SK-N-SH (cell line): ENCODE results near the gene CD300LB. TPM values are rescaled to one million over a fixed set of nuclear protein-coding genes. Genes with fewer than 3 reads are reported as not detected.

Experiments used
- CTCF ChIA-PET: fragments of 300-600, 350-600 bp; formaldehyde crosslinking; extraction: SDS; loops from one replicate; lab custom pipeline; 2021; lab: Yijun Ruan, JAX
- POLR2A ChIA-PET: fragments of 350-600 bp; sonication (Branson Sonifier 250); formaldehyde crosslinking; extraction: SDS; loops from one replicate; lab custom pipeline; 2020; ENCODE audit warnings: antibody characterized with exemption, inconsistent platforms; lab: Yijun Ruan, JAX
- DNase-seq: peaks from one replicate; pipeline ENCODE4 v3.0.0; 2012
- H2AFZ ChIP-seq: fragments of 200-600 bp; sonication (generic); 2 replicates; pipeline ENCODE4 v1.8.1; 2016; ENCODE audit warnings: antibody characterized with exemption, mild to moderate bottlenecking, low read depth
- H3F3A ChIP-seq: fragments of 200-600 bp; sonication (generic); replicated peaks from 2 replicates; pipeline ENCODE3; 2016; ENCODE audit warnings: antibody characterized with exemption, mild to moderate bottlenecking; ENCODE audit not compliant: insufficient read depth
- H3K27ac ChIP-seq, 2 experiments: fragments of 200-500 bp in 1 of 2; fragments of 200-600 bp in 1 of 2; sonication (Bioruptor generic) in 1 of 2; sonication (generic), shearing (Covaris generic) in 1 of 2; 2 replicates each; pipeline versions ENCODE4 v1.5.1 to v1.6.1; 2014 to 2016; ENCODE audit warnings: low read depth in 2 of 2, inconsistent platforms in 1 of 2, low read length in 1 of 2, mild to moderate bottlenecking in 1 of 2, mixed read lengths in 1 of 2
- H3K27me3 ChIP-seq: fragments of 200-600 bp; sonication (generic), shearing (Covaris generic); 2 replicates; pipeline ENCODE4 v1.6.1; 2016; ENCODE audit warnings: mixed run types; ENCODE audit not compliant: insufficient read depth
- H3K36me3 ChIP-seq, 2 experiments: fragments of 200-500 bp in 1 of 2; fragments of 200-600 bp in 1 of 2; sonication (Bioruptor generic) in 1 of 2; sonication (generic) in 1 of 2; replicated peaks in 1 of 2; 2 replicates each; pipeline versions ENCODE3 to v1.5.1; 2014 to 2016; ENCODE audit warnings: low read length in 1 of 2, mild to moderate bottlenecking in 1 of 2; ENCODE audit not compliant: insufficient read depth in 2 of 2, control insufficient read depth in 1 of 2
- H3K4me1 ChIP-seq, 2 experiments: fragments of 200-500 bp in 1 of 2; fragments of 200-600 bp in 1 of 2; sonication (Bioruptor generic) in 1 of 2; sonication (generic), shearing (Covaris generic) in 1 of 2; 2 replicates each; pipeline versions ENCODE4 v1.5.1 to v1.6.1; 2014 to 2016; ENCODE audit warnings: low read depth in 1 of 2, low read length in 1 of 2, mixed run types in 1 of 2; ENCODE audit not compliant: insufficient read depth in 2 of 2, control insufficient read depth in 1 of 2
- H3K4me2 ChIP-seq: fragments of 200-600 bp; sonication (generic), shearing (Covaris generic); 2 replicates; pipeline ENCODE4 v1.6.1; 2017; ENCODE audit warnings: mixed run types
- H3K4me3 ChIP-seq, 2 experiments: fragments of 200-500 bp in 1 of 2; fragments of 200-600 bp in 1 of 2; sonication (Bioruptor generic) in 1 of 2; sonication (generic), shearing (Covaris generic) in 1 of 2; 2 replicates each; pipeline versions ENCODE4 v1.5.1 to v1.8.1; 2014 to 2016; ENCODE audit warnings: low read depth in 2 of 2, inconsistent platforms in 1 of 2, low read length in 1 of 2, mild to moderate bottlenecking in 1 of 2, mixed read lengths in 1 of 2, moderate library complexity in 1 of 2
- H3K79me2 ChIP-seq: fragments of 200-600 bp; sonication (generic); 2 replicates; pipeline ENCODE4 v1.8.1; 2017; ENCODE audit warnings: mild to moderate bottlenecking; ENCODE audit not compliant: insufficient read depth
- H3K9ac ChIP-seq: fragments of 200-600 bp; sonication (generic); 2 replicates; pipeline ENCODE4 v1.6.1; 2017; ENCODE audit warnings: mixed run types
- H3K9me2 ChIP-seq: fragments of 200-600 bp; sonication (generic); 2 replicates; pipeline ENCODE4 v1.6.1; 2017; ENCODE audit warnings: mixed run types
- H3K9me3 ChIP-seq: fragments of 200-600 bp; sonication (generic); 2 replicates; pipeline ENCODE4 v1.6.1; 2017; ENCODE audit warnings: mixed run types, mild to moderate bottlenecking, moderate library complexity
- H4K20me1 ChIP-seq: fragments of 200-600 bp; sonication (generic); 2 replicates; pipeline ENCODE4 v1.6.1; 2017; ENCODE audit warnings: mild to moderate bottlenecking, mixed run types; ENCODE audit not compliant: insufficient read depth
- ELF1 ChIP-seq: IDR thresholded peaks from 2 replicates; pipeline ENCODE4 v1.4.0; 2012
- FOSL2 ChIP-seq: IDR thresholded peaks from 2 replicates; pipeline ENCODE4 v1.4.0; 2012; ENCODE audit warnings: low read depth, mild to moderate bottlenecking, moderate library complexity, borderline replicate concordance
- FOXJ3 ChIP-seq: sonication (generic); formaldehyde crosslinking; IDR thresholded peaks from 2 replicates; pipeline ENCODE4 v1.5.1; 2020; ENCODE audit warnings: mild to moderate bottlenecking, missing genetic modification reagents
- FOXM1 ChIP-seq: IDR thresholded peaks from 2 replicates; pipeline ENCODE4 v1.4.0; 2012; ENCODE audit warnings: low read depth, mild to moderate bottlenecking
- GABPA ChIP-seq: IDR thresholded peaks from 2 replicates; pipeline ENCODE4 v1.4.0; 2012; ENCODE audit warnings: low read depth, mild to moderate bottlenecking
- IRF3 ChIP-seq: fragments of 150-350 bp; IDR thresholded peaks from 2 replicates; pipeline ENCODE4 v1.6.1; 2016; ENCODE audit warnings: mild to moderate bottlenecking, low read depth, low read length
- MEF2A ChIP-seq: IDR thresholded peaks from 2 replicates; pipeline ENCODE4 v1.4.0; 2012; ENCODE audit warnings: low read depth, borderline replicate concordance
- NFIC ChIP-seq: IDR thresholded peaks from 2 replicates; pipeline ENCODE4 v1.4.0; 2012; ENCODE audit warnings: borderline replicate concordance
- NRF1 ChIP-seq: IDR thresholded peaks from 2 replicates; pipeline ENCODE4 v1.6.1; 2012; ENCODE audit warnings: low read depth, mild to moderate bottlenecking, low read length
- RAD21 ChIP-seq: IDR thresholded peaks from 2 replicates; pipeline ENCODE4 v1.6.1; 2012; ENCODE audit warnings: mild to moderate bottlenecking, low read length
- RXRA ChIP-seq: IDR thresholded peaks from 2 replicates; pipeline ENCODE4 v1.4.0; 2012; ENCODE audit warnings: low read depth, mild to moderate bottlenecking, borderline replicate concordance
- TAF1 ChIP-seq: IDR thresholded peaks from 2 replicates; pipeline ENCODE4 v1.6.1; 2012; ENCODE audit warnings: low read depth, mild to moderate bottlenecking, low read length, moderate library complexity, borderline replicate concordance
- TCF12 ChIP-seq: IDR thresholded peaks from 2 replicates; pipeline ENCODE4 v1.4.0; 2012
- USF2 ChIP-seq: fragments of 150-350 bp; IDR thresholded peaks from 2 replicates; pipeline ENCODE4 v1.6.1; 2017; ENCODE audit warnings: antibody characterized with exemption, low read length, low read depth, borderline replicate concordance
- WGBS: methylation state at CpG from one replicate; pipeline ENCODE4 v1.1.6; 2017; ENCODE audit warnings: low lambda C conversion rate; 5-methylcytosine and 5-hydroxymethylcytosine counted together
- polyA plus RNA-seq, 3 experiments: library from polyadenylated mRNA; depleted of rRNA; stranded (reverse); fragments of >200 nt; gene quantifications; 2 replicates each; pipeline ENCODE4 v1.2.3, GENCODE V29; 2012
- TF ChIP-seq, protein P1 (sequence below): IDR thresholded peaks from 2 replicates; pipeline ENCODE4 v1.4.0; 2012; ENCODE audit warnings: low read depth

CD300LB gene
- polyA plus RNA-seq, 1 of the 3 experiments (the other 2 are of a cell fraction) = not detected

DNA sequence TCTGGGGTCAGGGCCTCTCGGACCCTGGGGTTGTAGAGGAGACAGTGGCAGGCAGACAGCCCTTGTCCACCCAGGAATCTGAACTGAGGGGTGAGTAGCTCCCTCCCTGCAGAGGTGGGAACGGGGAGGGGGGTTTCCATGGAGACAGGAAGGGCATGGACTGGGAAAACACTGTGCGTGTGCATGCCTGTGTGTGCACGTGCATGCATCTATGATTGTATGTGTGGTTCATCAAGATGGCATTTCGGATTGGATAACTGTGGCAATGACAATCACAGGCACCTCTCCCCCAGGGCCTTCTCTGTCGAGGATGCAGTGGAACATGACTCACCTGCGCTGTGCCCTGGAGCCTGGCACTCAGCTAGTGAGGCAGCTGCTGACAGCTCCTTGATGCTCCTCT, 20.8 kb upstream of the CD300LB start:
- no peak overlapping the region for H3K4me3 ChIP-seq
- 0 out of 2 replicates have a peak, but pooled peaks cover 6% of the 10 kb centered on the region for H3K9me3 ChIP-seq
- POLR2A ChIA-PET = interaction anchor here (0.6 kb wide), 1 partner anchor 167 kb away, joined by 3 read pairs; no protein-coding TSS in a partner anchor
- 16% methylated on average over 7 of the region's 7 CpGs for WGBS
- no peaks in the 10 kb centered on the region for H3K4me1 ChIP-seq
- H3F3A ChIP-seq = no peaks in the 10 kb centered on the region
- no peak overlapping the region for H3K9ac ChIP-seq
- no peaks in the 10 kb centered on the region for H3K27me3 ChIP-seq
- H3K36me3 ChIP-seq = no peaks in the 10 kb centered on the region
- no peaks in the 10 kb centered on the region for H3K79me2 ChIP-seq
- H3K4me2 ChIP-seq = no peak overlapping the region
- no peak overlapping the region for H3K27ac ChIP-seq
- CTCF ChIA-PET = interaction anchor here (0.9 to 7.5 kb wide), 2 partner anchors 9 to 14 kb away, joined by 3 to 60 read pairs; partner anchors contain the start of gene CD300H
- H3K9me2 ChIP-seq = no peaks in the 10 kb centered on the region
- TF ChIP-seq TCF12 (no peak), IRF3 (no peak), NRF1 (no peak), MEF2A (no peak), TAF1 (no peak), ELF1 (no peak), RAD21 (no peak), FOXJ3 (CRISPR knock-in tag) (no peak), RXRA (no peak), FOSL2 (no peak), NFIC (no peak), GABPA (no peak)
- TF ChIP-seq, protein P1, sequence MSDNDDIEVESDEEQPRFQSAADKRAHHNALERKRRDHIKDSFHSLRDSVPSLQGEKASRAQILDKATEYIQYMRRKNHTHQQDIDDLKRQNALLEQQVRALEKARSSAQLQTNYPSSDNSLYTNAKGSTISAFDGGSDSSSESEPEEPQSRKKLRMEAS = no peak
- no peak for DNase-seq
- H2AFZ ChIP-seq = no peak overlapping the region
- no peaks in the 10 kb centered on the region for H4K20me1 ChIP-seq

- no peaks in the 10 kb centered on the region for H3K79me2 ChIP-seq
- H3K27me3 ChIP-seq = no peaks in the 10 kb centered on the region
- H3F3A ChIP-seq = no peaks in the 10 kb centered on the region
- no peaks in the 10 kb centered on the region for H3K4me1 ChIP-seq
- H3K9ac ChIP-seq = no peak overlapping the region
- CTCF ChIA-PET = no interaction called here
- no peak for DNase-seq
- H3K4me3 ChIP-seq = no peak overlapping the region
- no peak overlapping the region for H3K27ac ChIP-seq
- H2AFZ ChIP-seq = no peak overlapping the region
- WGBS = 53% methylated on average over 15 of the region's 15 CpGs
- no peaks in the 10 kb centered on the region for H4K20me1 ChIP-seq
- H3K36me3 ChIP-seq = no peaks in the 10 kb centered on the region
- 0 out of 2 replicates have a peak, but pooled peaks cover 6% of the 10 kb centered on the region for H3K9me3 ChIP-seq
- H3K4me2 ChIP-seq = no peak overlapping the region
- TF ChIP-seq ELF1 (no peak), FOXJ3 (CRISPR knock-in tag) (no peak), FOXM1 (no peak), USF2 (no peak)
- no peaks in the 10 kb centered on the region for H3K9me2 ChIP-seq
- POLR2A ChIA-PET = interaction anchor here (0.6 kb wide), 1 partner anchor 226 kb away, joined by 4 read pairs; a partner anchor contains a TSS
Measured at GRCh38 chr17:74550602-74551001, 19.3 kb upstream of the CD300LB start.
